ENCODE measurements around the gene PKNOX2. TPM values are rescaled to one million over a fixed set of nuclear protein-coding genes. Genes with fewer than 3 reads are reported as not detected.

Gene PKNOX2
- total RNA-seq, 1 experiment from 2014 or later, result not detected

DNA sequence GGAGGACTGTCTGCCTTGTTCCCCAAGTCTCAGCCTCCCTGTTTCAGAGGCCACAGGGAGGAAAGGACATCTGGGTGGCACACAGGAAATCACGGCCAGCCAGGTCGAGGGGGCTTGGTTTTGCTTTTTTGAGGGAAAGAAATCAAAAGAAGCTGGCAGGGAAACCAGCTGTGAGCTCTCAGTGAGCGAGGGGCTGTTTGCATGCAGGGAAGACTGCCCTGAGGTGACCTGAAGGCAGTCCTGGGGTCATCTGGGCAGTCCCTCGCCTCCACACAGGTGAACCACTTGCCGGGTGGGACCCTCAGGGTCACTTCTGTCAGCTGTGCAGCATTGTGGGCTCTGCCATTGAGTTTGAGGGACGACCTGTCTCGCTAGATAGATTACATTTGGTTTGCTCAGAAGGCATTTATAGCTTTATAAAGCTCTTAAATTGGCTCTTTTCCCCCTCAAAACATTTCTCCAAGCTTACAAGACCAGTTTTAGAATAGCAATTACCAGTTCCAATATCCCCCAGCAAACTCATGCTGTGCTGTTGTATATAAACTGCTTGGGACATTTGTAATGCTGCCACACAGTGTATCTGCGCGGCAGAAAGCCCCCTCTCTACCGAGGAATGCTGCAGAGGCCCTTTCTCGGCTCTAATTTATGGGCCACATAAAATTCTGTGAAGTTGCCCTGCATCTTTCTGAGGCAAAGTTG is 28.3 kb downstream of the PKNOX2 start:
- no peaks in the 10 kb centered on the region for H3K4me1 ChIP-seq
- Mint-ChIP-seq H3K4me1 (ENCODE audit: low read depth, unreplicated experiment) (no peaks in the 10 kb centered on the region), H3K27ac (ENCODE audit: unreplicated experiment) (no peak overlapping the region), H3K4me3 (ENCODE audit: unreplicated experiment) (no peak overlapping the region), H3K9me3 (ENCODE audit: unreplicated experiment) (no peaks in the 10 kb centered on the region), H3K36me3 (ENCODE audit: insufficient read depth, unreplicated experiment) (no peaks in the 10 kb centered on the region), H3K27me3 (ENCODE audit: insufficient read depth, unreplicated experiment) (peaks cover 40% of the 10 kb centered on the region)
- ChIA-PET POLR2A (no interaction called here), CTCF (no interaction called here)
- H3K4me3 ChIP-seq (ENCODE audit: low read depth, low read length), result no peak overlapping the region
- no peak for DNase-seq
- TF ChIP-seq CTCF (IDR thresholded peaks at IDR 0.05; ENCODE audit: insufficient read depth in 1 of 2, low read depth in 1 of 2, low read length in 1 of 2, severe bottlenecking in 1 of 2, unreplicated experiment in 1 of 2), result no peak
- no peaks in the 10 kb centered on the region for H3K36me3 ChIP-seq (ENCODE audit: control insufficient read depth, insufficient read depth, low read length)
- peaks cover 14% of the 10 kb centered on the region for H3K9me3 ChIP-seq
- H3K27me3 ChIP-seq (replicated peaks; ENCODE audit: control insufficient read depth, insufficient read depth, low read length), result no peaks in the 10 kb centered on the region
- BruUV-seq (replicated peaks), result no TSS peak
- intact Hi-C loops (cut with micrococcal nuclease; ENCODE audit: unreplicated experiment), result no loop called here

GRCh38 chr11:125193416-125193726 is 28.8 kb downstream of the PKNOX2 start:
- Mint-ChIP-seq H3K27me3 (ENCODE audit: insufficient read depth, unreplicated experiment) (peaks cover 44% of the 10 kb centered on the region), H3K4me3 (ENCODE audit: unreplicated experiment) (no peak overlapping the region), H3K36me3 (ENCODE audit: insufficient read depth, unreplicated experiment) (no peaks in the 10 kb centered on the region), H3K9me3 (ENCODE audit: unreplicated experiment) (no peaks in the 10 kb centered on the region), H3K27ac (ENCODE audit: unreplicated experiment) (no peak overlapping the region), H3K4me1 (ENCODE audit: low read depth, unreplicated experiment) (no peaks in the 10 kb centered on the region)
- no peaks in the 10 kb centered on the region for H3K36me3 ChIP-seq (ENCODE audit: control insufficient read depth, insufficient read depth, low read length)
- POLR2A ChIA-PET, result no interaction called here
- H3K4me3 ChIP-seq (ENCODE audit: low read depth, low read length), result no peak overlapping the region
- no peaks in the 10 kb centered on the region for H3K27me3 ChIP-seq (replicated peaks; ENCODE audit: control insufficient read depth, insufficient read depth, low read length)
- CTCF ChIA-PET, result no interaction called here
- intact Hi-C loops (cut with micrococcal nuclease; ENCODE audit: unreplicated experiment), result no loop called here
- H3K4me1 ChIP-seq, result no peaks in the 10 kb centered on the region
- no peak for TF ChIP-seq CTCF (IDR thresholded peaks at IDR 0.05; ENCODE audit: insufficient read depth in 1 of 2, low read depth in 1 of 2, low read length in 1 of 2, severe bottlenecking in 1 of 2, unreplicated experiment in 1 of 2)
- peaks cover 9% of the 10 kb centered on the region for H3K9me3 ChIP-seq
- DNase-seq, result no peak
- no TSS peak for BruUV-seq (replicated peaks)

- Mint-ChIP-seq H3K27ac (ENCODE audit: unreplicated experiment) (no peak overlapping the region), H3K36me3 (ENCODE audit: insufficient read depth, unreplicated experiment) (no peaks in the 10 kb centered on the region), H3K4me3 (ENCODE audit: unreplicated experiment) (no peak overlapping the region), H3K27me3 (ENCODE audit: insufficient read depth, unreplicated experiment) (peaks cover 46% of the 10 kb centered on the region), H3K9me3 (ENCODE audit: unreplicated experiment) (no peaks in the 10 kb centered on the region), H3K4me1 (ENCODE audit: low read depth, unreplicated experiment) (no peaks in the 10 kb centered on the region)
- Histone ChIP-seq H3K27me3 (replicated peaks; ENCODE audit: control insufficient read depth, insufficient read depth, low read length) (no peaks in the 10 kb centered on the region), H3K36me3 (ENCODE audit: control insufficient read depth, insufficient read depth, low read length) (no peaks in the 10 kb centered on the region), H3K4me1 (no peaks in the 10 kb centered on the region), H3K4me3 (ENCODE audit: low read depth, low read length) (no peak overlapping the region), H3K9me3 (peaks cover 8% of the 10 kb centered on the region)
- TF ChIP-seq CTCF (IDR thresholded peaks at IDR 0.05; ENCODE audit: insufficient read depth in 1 of 2, low read depth in 1 of 2, low read length in 1 of 2, severe bottlenecking in 1 of 2, unreplicated experiment in 1 of 2), result no peak
- intact Hi-C loops (cut with micrococcal nuclease; ENCODE audit: unreplicated experiment), result no loop called here
- POLR2A ChIA-PET, result no interaction called here
- CTCF ChIA-PET, result no interaction called here
- no peak for DNase-seq
- BruUV-seq (replicated peaks), result no TSS peak
Measured at GRCh38 chr11:125193841-125194240, 29.3 kb downstream of the PKNOX2 start.

Data from Caco-2 (cell line).